ENCODE results near the gene PLXDC1. TPM values are rescaled to one million over a fixed set of nuclear protein-coding genes. Genes with fewer than 3 reads are reported as not detected.
A peak's percentile ranks its signal among the peaks of the same experiment; 100 is the strongest.

The PLXDC1 gene
- total and polyA plus RNA-seq, 9 donors, result 11.6 to 58.6 (median 32.3) TPM

DNA sequence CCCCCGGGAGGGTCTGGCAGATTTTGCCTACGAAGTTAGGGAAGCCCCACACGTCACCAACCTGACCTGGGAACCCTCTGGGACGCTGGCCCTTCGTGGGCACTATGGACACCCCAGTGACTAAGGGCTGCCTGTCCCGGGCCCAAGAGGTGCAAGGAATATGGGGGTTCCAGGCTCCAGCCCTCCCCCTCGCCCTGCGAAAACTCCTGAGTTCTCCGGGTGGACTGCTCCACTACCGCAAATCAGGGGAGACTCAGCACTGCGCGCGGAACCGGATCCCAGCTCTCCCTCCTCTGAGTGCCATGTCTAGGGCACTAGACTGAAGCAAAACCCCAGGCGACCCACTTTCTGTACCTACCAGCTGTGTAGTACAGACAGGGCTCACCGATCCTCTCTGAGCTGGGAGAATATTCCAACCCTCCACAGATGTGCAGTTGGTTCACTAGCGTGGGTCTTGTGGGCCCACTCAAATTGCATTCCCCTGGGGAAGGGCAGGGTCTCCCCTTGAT is 14.5 kb upstream of the PLXDC1 start, which contains the start of gene ARL5C:
ARL5C (minus strand) TSS at position 321 of the 509 bp plus-strand sequence. CDS start 401 bp downstream, outside the sequence.
- WGBS, 3 donors, result 61 to 65% (median 64%) methylated on average over 15 to 17 of the region's 17 CpGs
- Histone ChIP-seq H3K27me3 (no peaks in the 10 kb centered on the region), H3K9me3 (no peaks in the 10 kb centered on the region), H3K4me1 (ENCODE audit: insufficient read depth) (no peaks in the 10 kb centered on the region), H3K4me3 (peak within 1 kb of the TSS; percentile 43), H3K27ac (no peak within 1 kb of the TSS), H3K36me3 (no peaks in the 10 kb centered on the region)
- intact Hi-C loops (cut with DNase I), result loop anchor here in 1 of 4 donors (10.0 kb wide), 1 partner anchor 69 kb away; no protein-coding TSS in a partner anchor
- no peak for DNase-seq
- TF ChIP-seq EP300 (IDR thresholded peaks at IDR 0.05) (no peak), POLR2A (IDR thresholded peaks at IDR 0.05) (no peak)
- TF ChIP-seq, protein P1, sequence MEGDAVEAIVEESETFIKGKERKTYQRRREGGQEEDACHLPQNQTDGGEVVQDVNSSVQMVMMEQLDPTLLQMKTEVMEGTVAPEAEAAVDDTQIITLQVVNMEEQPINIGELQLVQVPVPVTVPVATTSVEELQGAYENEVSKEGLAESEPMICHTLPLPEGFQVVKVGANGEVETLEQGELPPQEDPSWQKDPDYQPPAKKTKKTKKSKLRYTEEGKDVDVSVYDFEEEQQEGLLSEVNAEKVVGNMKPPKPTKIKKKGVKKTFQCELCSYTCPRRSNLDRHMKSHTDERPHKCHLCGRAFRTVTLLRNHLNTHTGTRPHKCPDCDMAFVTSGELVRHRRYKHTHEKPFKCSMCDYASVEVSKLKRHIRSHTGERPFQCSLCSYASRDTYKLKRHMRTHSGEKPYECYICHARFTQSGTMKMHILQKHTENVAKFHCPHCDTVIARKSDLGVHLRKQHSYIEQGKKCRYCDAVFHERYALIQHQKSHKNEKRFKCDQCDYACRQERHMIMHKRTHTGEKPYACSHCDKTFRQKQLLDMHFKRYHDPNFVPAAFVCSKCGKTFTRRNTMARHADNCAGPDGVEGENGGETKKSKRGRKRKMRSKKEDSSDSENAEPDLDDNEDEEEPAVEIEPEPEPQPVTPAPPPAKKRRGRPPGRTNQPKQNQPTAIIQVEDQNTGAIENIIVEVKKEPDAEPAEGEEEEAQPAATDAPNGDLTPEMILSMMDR (IDR thresholded peaks at IDR 0.05), result no peak

DNA sequence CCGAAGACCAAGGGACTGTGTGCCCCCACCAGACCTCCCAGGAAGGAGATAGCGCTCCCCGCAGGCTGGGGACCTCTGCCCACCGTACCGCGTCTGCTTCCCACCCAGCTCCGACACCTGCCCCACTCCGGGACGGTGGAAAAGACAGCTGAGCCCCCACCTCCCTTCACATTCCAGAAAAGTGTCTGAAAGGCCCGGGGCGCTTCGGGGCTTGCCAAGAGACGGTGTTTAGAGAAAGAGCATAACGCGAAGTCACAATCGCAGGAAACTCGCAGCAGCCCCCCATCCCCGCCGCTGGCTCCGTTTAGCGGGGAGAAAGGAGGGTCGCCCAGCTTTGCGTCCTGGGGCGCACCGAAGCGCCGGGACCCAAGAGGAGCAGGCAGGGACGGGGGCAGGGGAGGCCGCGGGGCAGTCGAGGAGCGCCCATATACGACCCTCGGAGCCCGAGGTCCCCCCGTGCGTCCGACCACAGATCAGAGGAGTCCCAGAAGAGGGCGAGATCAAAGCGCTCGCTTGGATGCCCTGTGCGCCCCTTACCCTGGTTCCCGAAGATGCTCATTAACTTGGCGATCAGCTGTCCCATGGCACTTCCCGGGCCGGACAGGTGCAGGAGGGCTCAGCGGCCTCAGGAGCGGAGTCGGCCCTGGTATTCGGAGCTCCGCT is 13.9 kb upstream of the PLXDC1 start:
- intact Hi-C loops (cut with DNase I), result loop anchor here in 1 of 4 donors (10.0 kb wide), 1 partner anchor 69 kb away; no protein-coding TSS in a partner anchor

DNA sequence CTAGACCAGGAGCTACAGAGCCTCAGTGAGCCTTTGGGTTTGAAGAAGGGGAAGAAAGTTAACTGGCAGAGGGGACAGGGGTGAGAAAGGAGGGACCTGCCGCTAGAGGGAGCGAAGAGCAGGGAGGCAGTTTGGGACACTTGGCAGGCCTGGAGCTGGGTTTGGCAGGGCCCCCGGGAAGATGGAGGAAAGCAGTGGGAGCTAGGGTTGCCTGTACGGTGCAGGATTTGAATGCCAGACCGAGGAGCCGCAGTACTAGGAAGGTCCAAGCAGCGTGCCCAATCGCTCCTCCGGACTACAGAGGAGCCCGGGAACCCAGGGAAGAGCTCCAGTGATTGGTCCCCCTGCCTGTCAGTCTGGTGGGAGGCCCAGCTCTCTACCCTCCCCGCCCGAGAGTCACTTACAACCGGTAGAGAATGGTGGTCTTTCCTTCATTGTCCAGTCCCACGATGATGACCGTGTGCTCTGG is 13.3 kb upstream of the PLXDC1 start:
- Histone ChIP-seq H3K9me3 (no peaks in the 10 kb centered on the region), H3K27ac (no peak overlapping the region), H3K36me3 (no peaks in the 10 kb centered on the region), H3K27me3 (no peaks in the 10 kb centered on the region), H3K4me1 (ENCODE audit: insufficient read depth) (no peaks in the 10 kb centered on the region), H3K4me3 (peak overlapping the region; percentile 43)
- DNase-seq, result peak; percentile 70 to 86 (median 83)
- TF ChIP-seq, protein P1 (IDR thresholded peaks at IDR 0.05), result peak; percentile 28 to 55 (median 47)
- TF ChIP-seq POLR2A (IDR thresholded peaks at IDR 0.05), result no peak
- intact Hi-C loops (cut with DNase I), result loop anchor here in 3 of 4 donors (5.0 to 10.0 kb wide), 2 partner anchors 70 to 78 kb away; no protein-coding TSS in a partner anchor
- WGBS, 3 donors, result 0 to 1% (median 1%) methylated on average over 15 of the region's 15 CpGs

More for the DNA sequence above, 13.9 kb upstream of the PLXDC1 start:
- no peaks in the 10 kb centered on the region for H3K9me3 ChIP-seq
- TF ChIP-seq EP300 (IDR thresholded peaks at IDR 0.05), result no peak
- TF ChIP-seq POLR2A (IDR thresholded peaks at IDR 0.05), result no peak
- TF ChIP-seq, protein P1 (IDR thresholded peaks at IDR 0.05), result no peak
- WGBS, 3 donors, result 3 to 10% (median 4%) methylated on average over 45 to 51 of the region's 51 CpGs
- DNase-seq, result no peak
- peak overlapping the region; percentile 43 for H3K4me3 ChIP-seq
- no peaks in the 10 kb centered on the region for H3K27me3 ChIP-seq
- H3K27ac ChIP-seq, result no peak overlapping the region
- no peaks in the 10 kb centered on the region for H3K36me3 ChIP-seq
- no peaks in the 10 kb centered on the region for H3K4me1 ChIP-seq (ENCODE audit: insufficient read depth)

DNA sequence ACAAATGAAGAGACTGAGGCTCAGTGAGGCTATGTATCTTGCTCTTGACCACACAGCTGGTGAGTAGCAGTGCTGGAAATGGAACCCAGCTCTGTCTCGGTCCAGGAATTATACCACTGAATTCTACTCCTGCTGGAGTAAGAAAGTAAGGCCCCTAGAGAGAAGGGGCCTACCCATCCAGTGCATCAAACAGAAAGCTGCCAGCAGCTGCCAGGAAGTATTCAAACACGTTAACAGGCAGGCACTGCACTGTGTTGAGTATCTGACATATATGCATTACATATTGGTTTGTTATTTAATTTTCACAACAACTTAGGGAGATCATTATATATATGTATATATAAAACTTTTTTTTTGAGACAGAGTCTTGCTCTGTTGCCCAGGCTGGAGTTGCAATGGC is 10.5 kb upstream of the PLXDC1 start:
- Histone ChIP-seq H3K9me3 (no peaks in the 10 kb centered on the region), H3K27ac (no peak overlapping the region), H3K36me3 (no peaks in the 10 kb centered on the region), H3K27me3 (no peaks in the 10 kb centered on the region), H3K4me3 (no peak overlapping the region), H3K4me1 (ENCODE audit: insufficient read depth) (no peaks in the 10 kb centered on the region)
- TF ChIP-seq POLR2A (IDR thresholded peaks at IDR 0.05) (no peak), EP300 (IDR thresholded peaks at IDR 0.05) (no peak)
- TF ChIP-seq, protein P1 (IDR thresholded peaks at IDR 0.05), result no peak
- WGBS, 3 donors, result 77 to 82% (median 78%) methylated on average over 2 of the region's 2 CpGs
- intact Hi-C loops (cut with DNase I), result loop anchor here in 3 of 4 donors (5.0 to 10.0 kb wide), 2 partner anchors 73 to 80 kb away; no protein-coding TSS in a partner anchor
- DNase-seq, result no peak
